GM19328 (cell line): Measurements from ENCODE around the gene TRIM16.
"Not testable (repeated sequence)": the region's sequence is repeated elsewhere in the genome, so short reads cannot be mapped to it uniquely, and the experiment has no call there.

Source experiments
- ATAC-seq: cut with Tn5 transposase; IDR thresholded peaks from one replicate; pipeline ENCODE4 v1.9.1; 2021; ENCODE audit warnings: mild to moderate bottlenecking, moderate library complexity; ENCODE audit not compliant: unreplicated experiment

TRIM16 gene

GRCh38 chr17:15659236-15659635 lies 24.9 kb downstream of the TRIM16 start:
- ATAC-seq: no peak

- no peak for ATAC-seq
Observed at GRCh38 chr17:15658296-15658695, 25.8 kb downstream of the TRIM16 start.

DNA sequence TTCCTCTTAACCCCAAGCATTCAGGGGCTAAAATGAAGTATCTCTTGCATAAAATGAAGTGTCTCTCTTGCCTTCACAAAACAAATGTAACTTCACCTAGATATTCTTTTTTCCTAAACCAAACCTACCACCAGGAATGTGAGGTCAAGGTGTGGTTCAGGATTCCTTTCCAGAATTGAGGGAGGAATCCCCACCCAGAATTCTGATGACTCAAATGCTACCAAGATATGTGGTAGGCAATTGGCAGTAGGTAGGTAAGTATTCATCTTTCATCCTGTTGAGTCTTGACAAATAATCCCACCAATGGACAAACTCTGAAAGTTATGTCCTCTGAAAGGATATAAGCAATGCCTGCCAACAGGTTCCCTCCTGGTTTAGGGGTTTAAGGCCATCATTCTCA lies 26.2 kb downstream of the TRIM16 start:
- ATAC-seq: no peak

DNA sequence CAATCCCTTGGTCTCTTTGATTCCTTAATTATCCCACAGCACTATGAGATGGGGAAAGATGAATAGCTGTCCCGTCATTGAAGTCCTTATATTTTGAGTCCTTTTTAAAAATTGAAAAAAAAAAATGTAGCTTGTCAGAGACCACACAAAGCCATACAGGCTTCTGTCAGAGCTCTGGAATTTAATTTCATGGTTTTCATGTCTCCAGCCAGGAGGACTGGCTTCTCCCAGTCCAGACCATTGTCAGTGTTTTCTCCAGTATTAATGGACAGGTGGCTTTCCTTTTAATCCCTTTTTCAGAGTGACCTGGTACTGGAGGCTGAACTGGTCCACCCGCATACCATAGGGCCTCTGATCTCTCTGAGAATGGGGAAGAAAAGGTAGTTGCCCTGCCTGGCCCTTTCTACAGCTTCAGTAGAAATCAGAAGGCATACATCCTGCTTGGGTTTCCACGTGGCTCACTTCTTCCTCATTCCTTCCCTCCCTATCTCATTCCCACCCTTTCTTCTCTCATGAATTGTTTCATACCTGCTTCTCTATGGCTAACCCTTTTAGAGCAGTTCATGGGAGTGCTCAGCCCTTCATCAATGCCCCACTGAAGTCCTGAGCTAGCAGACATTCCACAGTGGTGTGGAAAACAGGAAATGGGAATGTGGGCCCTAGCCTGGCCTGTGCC lies 29.1 kb downstream of the TRIM16 start:
- no peak for ATAC-seq

GRCh38 chr17:15654401-15654800 lies 29.7 kb downstream of the TRIM16 start:
- not testable (repeated sequence) for ATAC-seq

GRCh38 chr17:15652960-15653359 lies 31.2 kb downstream of the TRIM16 start:
- no peak for ATAC-seq

DNA sequence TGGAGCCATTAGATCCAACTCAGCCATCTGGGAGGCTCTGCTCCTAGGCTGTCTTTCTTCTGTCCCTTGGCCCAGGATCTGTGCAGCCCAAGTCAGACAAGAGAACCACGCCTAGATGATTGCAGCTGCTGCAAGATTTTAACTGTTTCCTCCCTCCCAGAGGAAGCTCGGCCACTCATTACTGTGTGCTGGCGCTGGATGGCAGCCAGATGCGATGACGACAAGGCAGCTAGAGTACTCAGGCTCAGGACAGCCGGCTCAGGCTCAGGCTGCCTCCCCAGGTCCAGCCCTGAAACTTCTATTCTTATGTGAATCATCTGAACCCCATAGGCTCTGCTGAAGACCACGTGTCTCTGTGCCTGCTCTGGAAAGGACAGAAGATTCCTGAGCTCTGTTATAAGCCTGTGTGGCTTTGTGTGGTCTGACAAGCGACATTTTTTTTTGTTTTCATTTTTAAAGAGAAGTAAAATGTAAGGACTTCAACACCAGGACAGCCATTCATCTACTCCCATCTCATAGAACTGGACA lies 32.5 kb downstream of the TRIM16 start:
- no peak for ATAC-seq

GRCh38 chr17:15650741-15651582 lies 33.1 kb downstream of the TRIM16 start:
- ATAC-seq: no peak

DNA sequence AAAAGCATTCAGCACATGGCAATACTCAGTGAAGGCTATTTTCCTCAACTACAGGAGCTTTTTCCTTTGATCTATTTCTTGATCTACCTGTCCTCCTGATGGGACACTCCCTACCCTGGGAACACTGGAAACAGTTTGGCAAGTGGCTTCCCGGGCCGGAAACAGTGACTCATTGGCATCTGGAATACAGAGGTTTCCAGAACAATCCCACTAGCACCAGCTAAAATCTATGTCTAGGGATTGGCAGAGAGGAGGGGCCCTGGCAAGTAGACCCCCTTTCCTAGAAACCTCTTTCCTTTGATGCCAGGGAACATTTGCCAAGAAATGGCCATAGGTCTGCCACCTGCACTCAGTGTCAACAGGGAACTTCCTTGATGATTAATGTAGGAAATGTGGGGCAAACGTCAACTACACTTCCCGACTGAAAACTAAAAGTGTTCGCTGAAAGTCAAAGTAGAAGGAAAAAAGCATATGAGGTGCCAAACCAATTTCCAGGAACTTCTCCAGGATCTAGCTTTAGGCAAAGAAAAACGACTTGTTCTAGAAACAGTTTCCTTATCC lies 34.2 kb downstream of the TRIM16 start:
- ATAC-seq: no peak

DNA sequence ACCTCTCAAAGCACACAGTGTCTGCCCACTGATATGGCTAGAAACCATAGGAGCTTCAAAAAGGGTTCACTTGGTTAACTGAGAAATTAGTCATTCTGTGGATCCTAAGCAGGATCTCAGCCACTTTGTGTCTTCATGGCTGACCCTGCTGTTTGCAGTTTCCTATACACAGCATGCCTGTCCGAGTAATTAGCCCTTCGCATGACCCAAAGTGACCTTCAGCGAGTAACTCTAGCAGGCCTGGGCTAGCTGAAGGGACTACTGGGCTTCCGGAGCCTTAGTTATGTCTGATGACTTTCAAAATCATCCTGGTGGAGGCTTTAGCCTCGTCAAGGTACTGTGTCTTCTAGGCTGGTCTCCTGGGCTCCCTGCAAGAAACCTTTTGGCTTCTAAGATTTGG lies 35.7 kb downstream of the TRIM16 start:
- ATAC-seq: no peak

DNA sequence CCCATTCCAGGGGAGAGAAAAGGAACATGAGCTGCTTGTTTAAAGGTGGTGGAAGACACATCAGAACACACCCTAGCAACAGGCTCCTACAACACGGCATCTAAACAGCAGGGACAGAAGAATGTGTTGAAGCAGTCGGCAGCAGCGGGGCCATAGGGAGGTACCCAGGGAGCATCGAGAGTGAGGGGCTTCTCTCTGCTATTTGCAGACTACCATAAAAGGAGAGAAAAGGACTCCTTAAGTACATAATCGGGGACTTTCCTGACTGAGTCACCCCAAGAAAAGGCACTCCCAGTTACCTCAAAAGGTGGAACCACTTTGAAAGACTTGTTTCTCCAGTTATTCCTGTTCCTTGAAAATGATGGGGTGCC lies 38.2 kb downstream of the TRIM16 start:
- not testable (repeated sequence) for ATAC-seq

DNA sequence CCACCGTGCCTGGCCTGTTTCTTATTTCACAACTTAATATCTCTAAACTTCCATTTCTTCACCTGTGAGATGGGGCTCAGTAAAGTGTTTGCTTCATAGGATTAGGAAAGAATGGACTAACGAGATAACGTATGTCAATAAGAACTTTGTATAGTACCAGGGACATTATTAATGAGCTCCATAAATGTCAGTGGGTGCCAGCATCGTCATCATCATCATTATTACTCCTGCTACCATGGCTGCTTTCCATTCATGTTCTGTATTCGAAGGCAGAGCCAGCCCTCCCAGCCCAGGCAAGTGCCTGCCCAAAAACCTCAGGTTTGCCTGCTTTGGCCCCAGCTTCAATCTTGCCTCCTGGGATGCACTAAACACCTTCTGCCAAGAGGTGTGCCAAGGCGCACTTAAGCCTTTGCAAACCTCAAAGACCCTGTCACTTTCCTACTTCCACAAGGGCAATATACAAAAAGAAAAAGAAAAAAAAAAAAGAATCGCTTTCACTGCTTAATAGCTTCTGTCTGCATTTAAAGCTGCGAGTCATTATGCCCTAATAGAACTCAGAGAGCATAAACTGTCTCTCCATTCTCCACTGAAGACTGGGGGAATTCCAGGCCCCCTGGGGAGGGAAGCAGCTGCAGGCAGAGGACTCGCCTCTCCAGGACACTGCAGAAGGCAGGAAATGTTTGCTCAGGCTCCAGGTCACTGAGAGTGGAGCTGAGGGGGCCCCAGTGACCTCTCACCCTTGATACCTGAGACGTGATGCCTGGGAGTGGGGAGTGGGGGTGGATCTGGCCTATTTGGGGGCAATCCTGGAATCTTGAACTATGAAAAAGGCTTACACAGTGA lies 38.8 kb downstream of the TRIM16 start:
- ATAC-seq: not testable (repeated sequence)

- not testable (repeated sequence) for ATAC-seq
Observed at GRCh38 chr17:15642505-15643251, 41.4 kb downstream of the TRIM16 start.

DNA sequence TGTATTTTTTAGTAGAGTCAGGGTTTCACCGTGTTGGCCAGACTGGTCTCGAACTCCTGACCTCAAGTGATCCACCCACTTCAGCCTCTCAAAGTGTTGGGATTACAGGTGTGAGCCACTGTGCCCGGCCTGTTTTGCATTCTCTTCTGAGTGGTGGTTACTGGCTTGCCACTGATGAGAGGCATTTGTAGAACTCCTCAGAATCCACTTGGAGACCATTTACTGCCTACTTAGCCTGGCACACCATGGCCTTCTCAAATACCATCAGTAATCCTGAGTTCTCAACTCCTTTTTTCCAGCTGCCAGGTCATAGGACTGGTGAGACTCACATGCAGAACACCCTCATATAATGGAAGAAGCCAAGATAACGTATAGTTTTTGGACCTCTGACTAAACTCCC lies 42.1 kb downstream of the TRIM16 start:
- ATAC-seq: not testable (repeated sequence)

DNA sequence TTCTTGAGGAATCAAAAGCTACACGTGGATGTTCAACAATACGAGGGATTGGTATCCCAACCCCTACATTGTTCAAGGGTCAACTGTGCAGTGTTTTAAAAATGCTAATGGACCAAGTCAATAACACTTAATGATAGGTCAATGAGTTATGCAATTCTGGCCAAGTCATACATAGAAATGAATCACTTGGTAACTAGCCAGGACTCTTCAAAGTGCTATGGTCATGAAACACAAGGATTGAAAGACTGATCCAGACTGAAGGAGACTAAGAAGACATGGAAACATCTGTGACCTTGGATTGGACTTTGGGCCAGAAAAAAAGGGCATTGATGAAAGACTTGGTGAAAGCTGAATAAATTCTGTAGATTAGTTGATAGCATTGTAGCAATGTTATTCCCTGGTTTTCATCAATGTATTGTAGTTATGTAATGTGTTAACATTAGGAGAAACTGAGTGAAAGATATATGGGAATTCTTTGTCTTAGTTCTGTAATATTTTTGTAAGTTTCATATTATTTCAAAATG lies 53.1 kb downstream of the TRIM16 start:
- not testable (repeated sequence) for ATAC-seq

GRCh38 chr17:15629991-15630390 lies 54.1 kb downstream of the TRIM16 start:
- ATAC-seq: not testable (repeated sequence)

GRCh38 chr17:15623661-15624209 lies 60.4 kb downstream of the TRIM16 start:
- ATAC-seq: not testable (repeated sequence)

DNA sequence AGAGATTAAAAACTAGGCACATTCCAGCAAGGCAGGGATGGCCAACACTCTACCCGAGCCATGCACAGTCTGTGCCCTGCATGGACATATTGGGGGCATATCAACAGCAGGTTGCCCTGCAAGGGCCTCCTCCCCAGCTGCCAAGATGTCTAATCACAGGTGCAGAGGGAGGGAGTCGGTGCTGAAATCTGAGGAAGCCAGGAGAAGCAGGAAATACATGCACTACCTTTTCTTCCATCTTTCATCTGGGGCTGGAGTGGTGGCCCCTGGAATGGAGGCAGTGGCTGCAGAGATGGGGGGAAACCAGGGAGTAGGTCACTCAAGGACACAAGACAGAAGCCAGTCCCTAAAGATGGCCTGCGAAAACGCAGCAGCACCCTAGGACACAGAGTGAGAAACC lies 60.9 kb downstream of the TRIM16 start:
- not testable (repeated sequence) for ATAC-seq

GRCh38 chr17:15622124-15622523 lies 62.0 kb downstream of the TRIM16 start:
- not testable (repeated sequence) for ATAC-seq
